Skin epidermis (tissue), 12 donors: ENCODE results near the gene MYH4.

Experiments used
- H3K27ac ChIP-seq, 21 experiments: fragments of 200-600 bp; sonication (generic) in 11 of 21; one replicate each; pipeline ENCODE4 v1.5.0; 2020; ENCODE audit warnings: mild to moderate bottlenecking in 3 of 21, inconsistent platforms in 2 of 21, moderate library complexity in 2 of 21
- H3K4me3 ChIP-seq, 7 experiments: fragments of 200-600 bp; sonication (generic) in 2 of 7; one replicate each; pipeline ENCODE4 v1.5.0; 2020; ENCODE audit warnings: inconsistent platforms in 2 of 7, mild to moderate bottlenecking in 2 of 7, moderate library complexity in 1 of 7

Gene MYH4

DNA sequence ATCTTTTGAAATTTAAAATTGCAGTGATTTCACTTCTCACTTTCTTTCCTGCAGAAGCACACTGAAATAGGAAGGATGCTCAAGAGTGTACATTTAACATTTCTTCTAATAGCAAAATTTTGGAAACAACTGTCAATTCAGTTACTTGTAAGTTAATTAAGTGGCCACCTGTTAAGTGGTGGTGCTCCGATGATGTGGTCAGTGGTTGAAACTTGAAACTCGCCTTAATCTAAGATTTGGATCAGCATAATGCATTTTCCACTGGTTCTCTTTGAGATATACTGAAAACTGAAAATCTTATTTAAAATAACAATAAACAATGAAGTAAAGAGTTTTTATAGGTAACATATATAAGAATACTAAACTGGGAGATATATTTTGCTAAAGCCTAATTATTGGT, 40.6 kb downstream of the MYH4 start:
- no peak overlapping the region for H3K4me3 ChIP-seq
- no peak overlapping the region for H3K27ac ChIP-seq

- Histone ChIP-seq H3K27ac (no peak within 1 kb of the TSS), H3K4me3 (no peak within 1 kb of the TSS)
These were observed 47.3 kb downstream of the MYH4 start, which contains the start of gene MYH8 for GRCh38 chr17:10421900-10422542. TSS of gene MYH8 (minus strand) at chr17:10421950. CDS start at chr17:10420227, 1,723 bp downstream.

DNA sequence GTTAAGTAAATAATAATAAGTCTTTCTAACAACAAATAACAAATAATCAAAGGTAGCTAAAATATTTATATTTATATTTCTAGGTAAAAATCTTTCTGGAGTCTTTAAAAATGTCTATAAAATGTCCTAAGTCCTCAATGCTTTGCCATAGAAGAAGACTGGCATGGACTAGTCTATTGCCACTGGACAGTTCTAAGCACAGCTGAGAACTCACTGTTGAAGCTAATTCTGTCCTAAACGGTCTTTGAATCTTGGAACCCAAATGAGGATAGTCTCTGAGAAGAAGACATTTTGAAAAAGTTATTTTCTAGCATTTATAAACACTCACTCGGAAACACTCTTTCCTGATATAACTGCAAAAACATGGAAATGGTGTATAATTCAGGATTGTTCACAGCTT, 48.1 kb downstream of the MYH4 start:
- no peak overlapping the region for H3K27ac ChIP-seq
- H3K4me3 ChIP-seq: no peak overlapping the region

DNA sequence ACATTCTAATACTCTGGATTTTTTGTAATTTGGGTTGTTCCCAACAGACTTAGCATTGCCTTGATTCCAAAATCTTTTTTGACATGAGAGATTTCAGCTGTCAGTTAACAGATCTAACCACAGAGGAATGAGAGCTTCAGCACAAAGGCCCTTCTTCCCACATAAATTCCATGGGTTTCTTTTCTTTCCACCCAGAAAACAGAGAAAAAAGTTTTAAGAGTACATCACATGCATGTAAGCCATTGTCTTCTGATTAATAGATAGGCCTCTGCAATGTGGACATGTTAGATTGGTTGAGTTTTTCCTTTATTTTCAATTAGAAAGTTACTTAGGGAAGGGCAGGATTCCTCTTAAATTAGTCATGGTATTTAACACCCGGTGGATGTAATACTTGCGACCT, 48.5 kb downstream of the MYH4 start:
- Histone ChIP-seq H3K27ac (no peak overlapping the region), H3K4me3 (no peak overlapping the region)

DNA sequence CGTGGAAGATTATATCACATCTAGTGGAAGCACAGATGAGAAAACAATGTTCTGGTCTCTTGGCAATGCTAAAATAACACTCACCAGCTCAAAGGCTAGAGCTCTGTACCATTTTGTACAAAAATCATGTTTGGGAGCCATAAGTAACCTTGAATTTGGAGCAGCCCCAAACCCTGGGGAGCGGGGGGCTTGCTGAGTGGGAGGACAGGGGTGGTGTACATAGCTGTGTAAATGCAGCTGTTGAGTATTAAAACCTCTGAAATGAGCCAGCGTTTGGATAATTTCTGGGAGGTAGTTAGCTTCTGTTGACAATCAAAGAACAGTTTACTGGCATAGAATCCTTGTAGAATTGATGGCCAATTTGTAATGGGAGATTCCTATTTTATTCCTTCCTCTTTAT, 51.9 kb downstream of the MYH4 start:
- no peak overlapping the region for H3K4me3 ChIP-seq
- no peak overlapping the region for H3K27ac ChIP-seq

DNA sequence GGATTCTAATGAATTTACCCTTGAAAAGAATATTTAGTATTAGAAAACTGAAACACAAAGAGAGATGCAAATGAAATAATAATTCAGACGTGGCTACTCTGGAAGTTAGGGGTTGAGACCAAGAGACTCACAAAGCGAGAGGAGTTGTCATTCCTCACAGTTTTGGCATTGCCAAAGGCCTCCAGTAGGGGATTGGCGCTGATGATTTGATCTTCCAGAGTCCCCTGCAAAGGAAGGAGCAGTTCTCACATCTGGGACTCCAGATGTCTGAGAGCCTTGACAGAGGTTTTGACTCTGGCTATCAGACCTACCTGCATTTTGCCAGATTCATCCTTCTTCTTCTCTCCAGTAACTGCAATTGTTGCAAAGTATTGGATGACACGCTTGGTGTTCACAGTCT, 54.2 kb downstream of the MYH4 start:
- Histone ChIP-seq H3K27ac (no peak overlapping the region), H3K4me3 (no peak overlapping the region)

GRCh38 chr17:10403589-10403988, 65.8 kb downstream of the MYH4 start:
- no peak overlapping the region for H3K4me3 ChIP-seq
- no peak overlapping the region for H3K27ac ChIP-seq

DNA sequence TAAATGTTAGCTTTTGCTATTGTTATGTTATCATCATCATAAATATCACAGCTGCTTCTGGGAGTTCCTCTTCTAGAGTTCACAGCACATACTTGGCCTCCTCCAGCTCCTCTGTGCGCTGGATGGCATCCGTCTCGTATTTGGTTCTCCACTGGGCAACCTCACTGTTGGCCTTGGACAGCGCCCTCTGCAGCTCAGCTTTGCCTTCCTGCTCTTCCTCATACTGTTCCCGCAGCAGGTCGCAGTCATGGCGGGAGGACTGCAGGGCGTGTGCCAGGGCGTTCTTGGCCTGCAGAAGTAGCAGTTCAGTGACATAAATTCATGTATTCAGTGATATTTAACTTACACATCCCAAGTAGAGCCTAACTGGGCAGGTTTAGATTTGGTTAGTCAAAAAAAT, 71.0 kb downstream of the MYH4 start:
- Histone ChIP-seq H3K27ac (no peak overlapping the region), H3K4me3 (no peak overlapping the region)

GRCh38 chr17:10396524-10397163, 72.7 kb downstream of the MYH4 start:
- H3K4me3 ChIP-seq: no peak overlapping the region
- no peak overlapping the region for H3K27ac ChIP-seq

- H3K27ac ChIP-seq: no peak overlapping the region
- no peak overlapping the region for H3K4me3 ChIP-seq
These were observed 75.0 kb downstream of the MYH4 start for GRCh38 chr17:10394201-10394887.
